ENCODE measurements around the gene ME2.

GRCh38 chr18:50869150-50869549 lies 9.8 kb upstream of the ME2 start:
- TF ChIP-seq CHD1 (IDR thresholded peaks at IDR 0.05; ENCODE audit: low read length) (no peak), MYC (IDR thresholded peaks at IDR 0.05; ENCODE audit: low read depth, low read length) (no peak), MYC (CRISPR knock-in tag; IDR thresholded peaks at IDR 0.05; ENCODE audit: borderline replicate concordance, low read depth) (no peak), ZC3H4 (CRISPR knock-in tag; IDR thresholded peaks at IDR 0.05; ENCODE audit: borderline replicate concordance) (no peak), ZNF511 (CRISPR knock-in tag; IDR thresholded peaks at IDR 0.05) (no peak), ZNF23 (CRISPR knock-in tag; IDR thresholded peaks at IDR 0.05) (no peak), KLF16 (IDR thresholded peaks at IDR 0.05) (no peak), RAD51 (IDR thresholded peaks at IDR 0.05; ENCODE audit: borderline replicate concordance, low read depth) (no peak), CEBPB (tag; IDR thresholded peaks at IDR 0.05) (no peak)
- TF ChIP-seq, protein P1, sequence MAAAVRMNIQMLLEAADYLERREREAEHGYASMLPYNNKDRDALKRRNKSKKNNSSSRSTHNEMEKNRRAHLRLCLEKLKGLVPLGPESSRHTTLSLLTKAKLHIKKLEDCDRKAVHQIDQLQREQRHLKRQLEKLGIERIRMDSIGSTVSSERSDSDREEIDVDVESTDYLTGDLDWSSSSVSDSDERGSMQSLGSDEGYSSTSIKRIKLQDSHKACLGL (CRISPR knock-in tag; IDR thresholded peaks at IDR 0.05; ENCODE audit: borderline replicate concordance, poor library complexity, severe bottlenecking) = no peak
- TF ChIP-seq, protein P2, sequence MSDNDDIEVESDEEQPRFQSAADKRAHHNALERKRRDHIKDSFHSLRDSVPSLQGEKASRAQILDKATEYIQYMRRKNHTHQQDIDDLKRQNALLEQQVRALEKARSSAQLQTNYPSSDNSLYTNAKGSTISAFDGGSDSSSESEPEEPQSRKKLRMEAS (CRISPR knock-in tag; IDR thresholded peaks at IDR 0.05) = no peak

Data from K562 (cell line).